Pons (tissue), 1 donor: Measurements from ENCODE around the gene TGFBR3.

Experiments used
- DNase-seq: peaks from one replicate; pipeline ENCODE4 v3.0.0-alpha.2; 2016; ENCODE audit warnings: low spot score

The TGFBR3 gene

GRCh38 chr1:91635763-91636162 lies 250.2 kb downstream of the TGFBR3 start:
- no peak for DNase-seq

GRCh38 chr1:91633438-91633837 lies 252.5 kb downstream of the TGFBR3 start:
- no peak for DNase-seq

GRCh38 chr1:91631718-91632330 lies 254.1 kb downstream of the TGFBR3 start:
- no peak for DNase-seq

GRCh38 chr1:91630803-91631202 lies 255.1 kb downstream of the TGFBR3 start:
- no peak for DNase-seq
